Psoas muscle (tissue), 8 donors: ENCODE results near the gene PPP1R12B. TPM values are rescaled to one million over a fixed set of nuclear protein-coding genes. Genes with fewer than 3 reads are reported as not detected.
"Not testable (repeated sequence)": the region's sequence is repeated elsewhere in the genome, so short reads cannot be mapped to it uniquely, and the experiment has no call there.

Experiments
- ATAC-seq, 4 donors: fragments of 200-7000 bp; cut with Tn5 transposase; one replicate each; pipeline ENCODE4 v1.9.1; 2020; ENCODE audit warnings: moderate library complexity in 3 of 4, mild to moderate bottlenecking in 2 of 4
- DNase-seq, 2 donors: peaks; one replicate each; pipeline ENCODE4 v3.0.0-alpha.2; 2020
- H3K27ac ChIP-seq: fragments of 200-600 bp; one replicate; pipeline ENCODE4 v1.8.0; 2022
- H3K27me3 ChIP-seq, 3 donors: fragments of 200-600 bp in 1 of 3; one replicate each; pipeline versions ENCODE4 v1.6.1 to v1.8.0; 2013 to 2022; ENCODE audit warnings: low read length in 2 of 3, mild to moderate bottlenecking in 2 of 3, moderate library complexity in 1 of 3; ENCODE audit not compliant: insufficient read depth in 3 of 3
- H3K36me3 ChIP-seq, 2 donors: fragments of 200-600 bp in 1 of 2; one replicate each; pipeline versions ENCODE4 v1.6.1 to v1.8.0; 2013 to 2022; ENCODE audit warnings: low read depth in 1 of 2, mild to moderate bottlenecking in 1 of 2, moderate library complexity in 1 of 2; ENCODE audit not compliant: insufficient read depth in 1 of 2
- H3K4me1 ChIP-seq: fragments of 200-600 bp; one replicate; pipeline ENCODE4 v1.8.0; 2022
- H3K4me3 ChIP-seq: fragments of 200-600 bp; one replicate; pipeline ENCODE4 v1.8.0; 2022; ENCODE audit warnings: mild to moderate bottlenecking
- H3K9me3 ChIP-seq: fragments of 200-600 bp; one replicate; pipeline ENCODE4 v1.8.0; 2022
- CTCF ChIP-seq: fragments of 200-600 bp; IDR thresholded peaks from one replicate; pipeline ENCODE4 v1.8.0; 2022; ENCODE audit warnings: antibody characterized with exemption
- WGBS, 3 donors: extraction: QIAGEN DNeasy Blood & Tissue Kit; methylation state at CpG; one replicate each; pipeline versions ENCODE4 v1.1.6 to v1.1.7; 2013; 5-methylcytosine and 5-hydroxymethylcytosine counted together
- intact Hi-C, 2 donors: fragments of 100-400 bp; cut with DNase I; formaldehyde crosslinking; loops; one replicate each; pipeline versions ENCODE4 v1.11.0 to v1.14.2; 2022
- polyA plus RNA-seq, 3 donors: library from polyadenylated mRNA; stranded (reverse); fragments of 200-250 nt; gene quantifications; one replicate each; pipeline ENCODE4 v1.2.3, GENCODE V29; 2013
- total RNA-seq, 4 donors: library from RNA; stranded (reverse); fragmentation: NEBNext Ultra II Directional in 2 of 4; extraction: Animal tissue kit (Norgen Biotek cat#: 25700) in 2 of 4; gene quantifications; one replicate each; pipeline versions ENCODE4 v1.2.1 to v1.2.4, GENCODE V29; 2021 to 2023
- donor health status: healthy with polysubstance abuse.
- donor health status: DM: no; HTN: no; CAD: no; lungs with moderate emphysema.
- donor health status: Bipolar disorder and iron deficiency.
- donor health status: healthy.
- donor health status: DM: yes; HTN: yes; CAD: no.
- donor health status: DM: no; HTN: no; CAD: no.
- donor health status: DM: no; HTN: no; CAD: no.
- donor health status: DM: yes; HTN: yes; CAD: no.

Gene PPP1R12B
- total and polyA plus RNA-seq, 7 donors = 8.3 to 189 (median 86.1) TPM

- no peak for ATAC-seq
- no peak for TF ChIP-seq CTCF
- 63 to 72% (median 68%) methylated on average over 7 of the region's 7 CpGs for WGBS, 3 donors
- Histone ChIP-seq H3K27ac (no peak overlapping the region), H3K4me3 (no peak overlapping the region), H3K27me3 (peaks cover 0 to 38% (median 8%) of the 10 kb centered on the region in 3 donors), H3K4me1 (peaks cover 5% of the 10 kb centered on the region), H3K36me3 (no peaks in the 10 kb centered on the region), H3K9me3 (no peaks in the 10 kb centered on the region)
- no peak for DNase-seq
- intact Hi-C loops = no loop called here
Observed at GRCh38 chr1:202638019-202638700, 289.7 kb downstream of the PPP1R12B start.

- H3K27ac ChIP-seq, ATAC-seq, H3K9me3 ChIP-seq, H3K4me1 ChIP-seq, intact Hi-C loops, H3K4me3 ChIP-seq, H3K36me3 ChIP-seq, DNase-seq: not testable (repeated sequence)
- 52 to 62% (median 60%) methylated on average over 9 of the region's 9 CpGs for WGBS, 3 donors
- H3K27me3 ChIP-seq = peaks cover 0 to 44% (median 6%) of the 10 kb centered on the region in 3 donors
Observed at GRCh38 chr1:202638701-202639305, 290.3 kb downstream of the PPP1R12B start.

- Histone ChIP-seq H3K9me3 (no peaks in the 10 kb centered on the region), H3K4me1 (peaks cover 5% of the 10 kb centered on the region), H3K4me3 (no peak overlapping the region), H3K36me3 (no peaks in the 10 kb centered on the region), H3K27ac (no peak overlapping the region), H3K27me3 (peaks cover 0 to 45% (median 12%) of the 10 kb centered on the region in 3 donors)
- intact Hi-C loops = no loop called here
- no peak for TF ChIP-seq CTCF
- ATAC-seq (no peak), DNase-seq (no peak)
- WGBS, 3 donors = 81 to 83% (median 81%) methylated on average over 9 of the region's 9 CpGs
Observed at GRCh38 chr1:202639500-202639899, 291.0 kb downstream of the PPP1R12B start.

GRCh38 chr1:202642212-202642611 lies 293.7 kb downstream of the PPP1R12B start:
- Histone ChIP-seq H3K4me1 (peaks cover 5% of the 10 kb centered on the region), H3K27me3 (peaks cover 0 to 50% (median 16%) of the 10 kb centered on the region in 3 donors), H3K36me3 (no peaks in the 10 kb centered on the region), H3K27ac (no peak overlapping the region), H3K9me3 (no peaks in the 10 kb centered on the region), H3K4me3 (no peak overlapping the region)
- no peak for TF ChIP-seq CTCF
- intact Hi-C loops = no loop called here
- 34 to 51% (median 37%) methylated on average over 15 to 20 of the region's 20 CpGs for WGBS, 3 donors
- ATAC-seq (no peak), DNase-seq (no peak)

Other genes with a start within 250 kb of the PPP1R12B start
- not detected for gene GPR37L1, start 225.8 kb upstream of the PPP1R12B start, total RNA-seq
- under 1 TPM; 0.01 TPM for gene GPR37L1, start 225.8 kb upstream of the PPP1R12B start, polyA plus RNA-seq
- gene ARL8A, start 204.0 kb upstream of the PPP1R12B start, total RNA-seq = 10 to 100 TPM; 53.1 to 70.6 (median 62.3) TPM
- 10 to 100 TPM; 26.6 to 34.0 (median 26.6) TPM for gene ARL8A, start 204.0 kb upstream of the PPP1R12B start, polyA plus RNA-seq
- gene PTPN7, start 188.1 kb upstream of the PPP1R12B start, total RNA-seq = 1 to 10 TPM in 1 of 4 donors, under 1 TPM in 3; 0.32 to 1.0 (median 0.45) TPM
- gene PTPN7, start 188.1 kb upstream of the PPP1R12B start, polyA plus RNA-seq = under 1 TPM; 0.10 to 0.17 (median 0.13) TPM
- under 1 TPM in 1 of 4 donors, not detected in 3; 0.19 TPM for gene LGR6, start 154.9 kb upstream of the PPP1R12B start, total RNA-seq
- gene LGR6, start 154.9 kb upstream of the PPP1R12B start, polyA plus RNA-seq = under 1 TPM; 0.12 to 0.20 (median 0.13) TPM
- gene UBE2T, start 6.8 kb upstream of the PPP1R12B start, total RNA-seq = 10 to 100 TPM in 2 of 4 donors, 1 to 10 TPM in 2; 4.9 to 11.5 (median 7.6) TPM
- 10 to 100 TPM; 10.7 to 38.5 (median 19.6) TPM for gene UBE2T, start 6.8 kb upstream of the PPP1R12B start, polyA plus RNA-seq